ENCODE data around the gene CAMK4. TPM values are rescaled to one million over a fixed set of nuclear protein-coding genes. Genes with fewer than 3 reads are reported as not detected.

Gene CAMK4
- total RNA-seq, 1 donor: 1.3 TPM

DNA sequence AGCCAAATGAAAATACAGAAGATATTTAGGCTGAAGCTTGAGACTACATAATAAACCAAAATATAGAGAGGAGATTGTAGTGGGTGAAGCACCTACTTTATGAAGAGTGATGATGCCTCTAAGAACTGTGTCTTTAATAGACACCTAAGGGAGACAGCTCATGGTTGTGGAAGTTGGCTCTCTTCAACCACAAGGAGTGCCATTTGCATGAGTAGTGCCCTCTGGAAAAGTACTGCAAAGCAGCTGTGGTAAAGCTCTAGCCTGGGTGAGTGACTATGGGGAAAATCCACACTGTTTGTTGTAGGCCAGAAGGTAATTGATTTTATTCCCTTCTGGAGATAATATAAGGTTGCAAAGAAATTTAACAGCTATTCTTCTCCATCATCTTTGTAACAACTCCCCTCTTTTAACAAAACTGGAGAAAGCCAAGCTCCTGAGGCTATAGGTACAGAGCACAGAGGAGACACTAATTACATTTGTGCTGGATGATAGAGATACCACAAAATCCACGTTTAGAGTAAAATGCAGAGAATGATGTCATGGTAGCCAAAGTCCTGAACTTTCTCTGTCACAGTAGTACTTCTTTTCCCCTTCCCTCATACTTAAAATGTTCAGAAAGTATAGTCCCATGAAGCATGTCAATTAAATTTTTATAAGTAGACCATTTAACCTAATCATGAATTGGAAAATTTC, 165.4 kb downstream of the CAMK4 start:
- DNase-seq (ENCODE audit: low read depth): peak; percentile 46
- TF ChIP-seq, protein P1, sequence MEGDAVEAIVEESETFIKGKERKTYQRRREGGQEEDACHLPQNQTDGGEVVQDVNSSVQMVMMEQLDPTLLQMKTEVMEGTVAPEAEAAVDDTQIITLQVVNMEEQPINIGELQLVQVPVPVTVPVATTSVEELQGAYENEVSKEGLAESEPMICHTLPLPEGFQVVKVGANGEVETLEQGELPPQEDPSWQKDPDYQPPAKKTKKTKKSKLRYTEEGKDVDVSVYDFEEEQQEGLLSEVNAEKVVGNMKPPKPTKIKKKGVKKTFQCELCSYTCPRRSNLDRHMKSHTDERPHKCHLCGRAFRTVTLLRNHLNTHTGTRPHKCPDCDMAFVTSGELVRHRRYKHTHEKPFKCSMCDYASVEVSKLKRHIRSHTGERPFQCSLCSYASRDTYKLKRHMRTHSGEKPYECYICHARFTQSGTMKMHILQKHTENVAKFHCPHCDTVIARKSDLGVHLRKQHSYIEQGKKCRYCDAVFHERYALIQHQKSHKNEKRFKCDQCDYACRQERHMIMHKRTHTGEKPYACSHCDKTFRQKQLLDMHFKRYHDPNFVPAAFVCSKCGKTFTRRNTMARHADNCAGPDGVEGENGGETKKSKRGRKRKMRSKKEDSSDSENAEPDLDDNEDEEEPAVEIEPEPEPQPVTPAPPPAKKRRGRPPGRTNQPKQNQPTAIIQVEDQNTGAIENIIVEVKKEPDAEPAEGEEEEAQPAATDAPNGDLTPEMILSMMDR (IDR thresholded peaks at IDR 0.05; ENCODE audit: insufficient read depth, low read depth, low read length): no peak
- H3K4me3 ChIP-seq (ENCODE audit: low read depth, low read length): no peak overlapping the region

DNA sequence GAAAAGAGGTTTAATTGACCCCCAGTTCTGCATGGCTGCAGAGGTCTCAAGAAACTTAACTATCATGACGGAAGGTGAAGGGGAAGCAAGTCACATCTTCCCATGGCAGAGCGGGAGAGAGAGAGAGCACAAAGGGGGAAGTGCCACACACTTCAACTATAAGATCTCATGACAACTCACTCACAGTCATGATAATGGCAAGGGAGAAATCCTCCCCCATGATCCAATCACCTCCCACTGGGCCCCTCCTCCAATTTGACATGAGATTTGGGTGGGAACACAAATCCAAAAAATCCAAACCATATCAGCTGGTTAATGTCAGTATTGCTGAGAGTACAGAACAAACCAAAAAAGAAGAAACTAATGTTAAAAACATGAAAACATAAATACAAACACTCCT, 168.0 kb downstream of the CAMK4 start:
- no peak for DNase-seq (ENCODE audit: low read depth)
- TF ChIP-seq, protein P1 (IDR thresholded peaks at IDR 0.05; ENCODE audit: insufficient read depth, low read depth, low read length): no peak
- H3K4me3 ChIP-seq (ENCODE audit: low read depth, low read length): no peak overlapping the region

DNA sequence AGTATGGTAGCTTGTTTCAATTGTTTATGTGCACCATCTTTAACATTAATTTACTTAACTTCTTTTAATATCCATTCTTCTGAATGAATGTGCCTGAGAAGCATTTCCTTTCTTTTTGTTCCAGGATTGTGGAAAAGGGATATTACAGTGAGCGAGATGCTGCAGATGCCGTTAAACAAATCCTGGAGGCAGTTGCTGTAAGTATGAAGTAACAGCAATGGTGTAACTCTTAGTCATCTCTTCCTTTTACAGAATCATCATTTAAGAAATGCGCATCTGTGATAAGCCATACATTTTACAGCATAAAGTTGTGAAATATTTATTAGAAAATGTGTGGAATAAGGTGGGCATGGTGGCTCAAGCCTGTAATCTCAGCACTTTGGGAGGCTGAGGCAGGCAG, 170.4 kb downstream of the CAMK4 start:
- no peak overlapping the region for H3K4me3 ChIP-seq (ENCODE audit: low read depth, low read length)
- DNase-seq (ENCODE audit: low read depth): peak; percentile 60
- TF ChIP-seq, protein P1 (IDR thresholded peaks at IDR 0.05; ENCODE audit: insufficient read depth, low read depth, low read length): no peak

DNA sequence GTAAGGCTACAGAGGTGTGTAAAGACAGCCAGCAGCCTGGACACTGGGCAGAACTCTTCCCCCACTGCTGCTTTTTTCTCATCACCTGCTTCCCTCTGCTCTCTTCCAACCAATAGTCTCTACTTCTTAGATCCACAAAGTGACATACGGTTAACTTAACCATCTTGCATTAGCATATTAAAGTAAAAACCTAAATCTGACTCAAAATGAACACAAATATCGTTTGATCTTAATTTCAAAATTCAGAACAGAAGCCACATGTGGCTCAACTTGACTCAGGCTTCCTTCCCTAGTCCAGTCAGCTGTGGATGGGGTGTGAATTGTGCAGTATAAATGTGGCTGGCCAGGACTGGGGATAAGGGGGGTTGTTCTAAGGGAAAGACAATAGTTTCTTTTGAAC, 173.8 kb downstream of the CAMK4 start:
- no peak overlapping the region for H3K4me3 ChIP-seq (ENCODE audit: low read depth, low read length)
- DNase-seq (ENCODE audit: low read depth): no peak
- TF ChIP-seq, protein P1 (IDR thresholded peaks at IDR 0.05; ENCODE audit: insufficient read depth, low read depth, low read length): no peak

DNA sequence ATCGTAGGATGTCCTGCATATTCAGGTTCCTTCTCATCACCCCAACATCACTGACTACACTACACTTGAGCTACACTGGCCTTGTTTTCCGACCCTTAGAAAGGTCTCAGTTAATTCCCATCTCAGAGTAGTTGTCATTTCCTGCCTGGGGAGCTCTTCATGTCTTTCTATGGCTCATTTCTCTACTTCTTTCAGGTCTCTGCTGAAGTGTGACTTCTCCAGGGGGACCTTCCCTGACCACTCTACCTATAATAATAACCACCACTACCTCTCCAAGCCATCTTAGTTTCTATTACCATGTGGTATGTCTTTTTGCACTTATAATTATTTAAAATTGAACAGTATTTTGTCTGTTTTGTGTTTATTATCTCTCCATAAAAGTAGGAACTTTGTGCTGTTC, 174.9 kb downstream of the CAMK4 start:
- TF ChIP-seq, protein P1 (IDR thresholded peaks at IDR 0.05; ENCODE audit: insufficient read depth, low read depth, low read length): no peak
- H3K4me3 ChIP-seq (ENCODE audit: low read depth, low read length): no peak overlapping the region
- no peak for DNase-seq (ENCODE audit: low read depth)

DNA sequence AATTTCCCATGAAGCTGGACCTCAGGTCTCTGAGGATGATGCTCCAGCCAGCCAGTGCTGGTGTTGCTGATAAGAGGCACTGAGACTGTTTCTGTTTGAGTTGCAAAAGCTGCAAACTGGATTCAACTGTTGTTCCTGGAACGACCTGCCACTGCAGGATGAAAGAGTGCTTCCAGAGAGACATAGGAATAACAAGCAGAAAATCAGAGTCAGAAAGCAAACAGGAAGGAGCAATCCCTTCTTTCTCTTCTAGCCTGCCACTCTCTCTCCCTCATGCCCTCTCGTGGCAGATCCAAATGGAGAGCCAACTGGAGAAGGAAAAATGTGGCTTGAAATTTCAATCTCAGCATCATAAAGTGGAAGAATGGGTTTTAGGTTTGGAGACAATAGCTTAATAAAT, 177.7 kb downstream of the CAMK4 start:
- DNase-seq (ENCODE audit: low read depth): no peak
- TF ChIP-seq, protein P1 (IDR thresholded peaks at IDR 0.05; ENCODE audit: insufficient read depth, low read depth, low read length): peak; percentile 33
- H3K4me3 ChIP-seq (ENCODE audit: low read depth, low read length): no peak overlapping the region

DNA sequence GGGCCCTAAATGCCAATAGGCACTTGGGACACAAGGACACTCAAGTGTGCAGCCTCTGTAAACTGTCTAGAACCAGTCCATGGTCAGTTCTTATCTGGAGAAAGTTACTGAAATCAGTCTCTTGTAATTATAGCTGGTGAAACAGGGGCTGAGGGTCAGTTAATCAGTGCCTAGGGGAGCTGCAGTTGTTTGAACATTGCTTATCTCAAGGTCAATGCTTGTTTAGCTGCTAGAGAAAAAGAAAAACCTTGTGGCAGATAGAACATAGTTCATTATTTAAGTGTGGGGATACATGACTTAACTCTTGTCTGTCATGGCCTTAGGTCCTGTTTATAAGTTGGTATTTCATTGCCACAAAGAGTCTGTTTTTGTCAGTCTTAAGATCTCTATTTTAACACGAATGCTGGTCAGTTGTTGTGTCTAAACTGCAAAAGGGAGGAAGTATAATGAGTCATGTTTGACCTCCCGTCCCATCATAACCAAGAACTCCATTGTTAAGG, 180.1 kb downstream of the CAMK4 start:
- DNase-seq (ENCODE audit: low read depth): peak; percentile 16
- TF ChIP-seq, protein P1 (IDR thresholded peaks at IDR 0.05; ENCODE audit: insufficient read depth, low read depth, low read length): no peak
- H3K4me3 ChIP-seq (ENCODE audit: low read depth, low read length): no peak overlapping the region

Measured in fibroblast of villous mesenchyme (primary cell).